Rectal smooth muscle tissue (tissue), 1 donor: ENCODE results near the gene TFG.

Experiments used
- H3K27ac ChIP-seq: one replicate; pipeline ENCODE4 v1.7.0; 2013; ENCODE audit warnings: low read depth, low read length, inconsistent platforms
- H3K27me3 ChIP-seq: one replicate; pipeline ENCODE4 v1.7.0; 2013; ENCODE audit warnings: low read length; ENCODE audit not compliant: control insufficient read depth, insufficient read depth
- H3K36me3 ChIP-seq: one replicate; pipeline ENCODE4 v1.7.0; 2013; ENCODE audit warnings: low read length; ENCODE audit not compliant: control insufficient read depth, insufficient read depth
- H3K4me1 ChIP-seq: one replicate; pipeline ENCODE4 v1.7.0; 2013; ENCODE audit warnings: low read length; ENCODE audit not compliant: control insufficient read depth, insufficient read depth
- H3K4me3 ChIP-seq: one replicate; pipeline ENCODE4 v1.7.0; 2013; ENCODE audit warnings: low read length
- H3K9ac ChIP-seq: one replicate; pipeline ENCODE4 v1.7.0; 2013; ENCODE audit warnings: low read length

TFG gene

GRCh38 chr3:100695696-100696095 lies 13.6 kb upstream of the TFG start:
- Histone ChIP-seq H3K4me3 (no peak overlapping the region), H3K9ac (no peak overlapping the region), H3K36me3 (no peaks in the 10 kb centered on the region), H3K27ac (no peak overlapping the region), H3K4me1 (no peaks in the 10 kb centered on the region), H3K27me3 (no peaks in the 10 kb centered on the region)

GRCh38 chr3:100696161-100696560 lies 13.1 kb upstream of the TFG start:
- Histone ChIP-seq H3K4me3 (no peak overlapping the region), H3K36me3 (no peaks in the 10 kb centered on the region), H3K27me3 (no peaks in the 10 kb centered on the region), H3K4me1 (no peaks in the 10 kb centered on the region), H3K9ac (no peak overlapping the region), H3K27ac (no peak overlapping the region)

- no peak overlapping the region for H3K9ac ChIP-seq
- no peak overlapping the region for H3K4me3 ChIP-seq
- H3K4me1 ChIP-seq, result no peaks in the 10 kb centered on the region
- no peaks in the 10 kb centered on the region for H3K36me3 ChIP-seq
- no peak overlapping the region for H3K27ac ChIP-seq
- H3K27me3 ChIP-seq, result no peaks in the 10 kb centered on the region
Measured at GRCh38 chr3:100697172-100697571, 12.1 kb upstream of the TFG start.

DNA sequence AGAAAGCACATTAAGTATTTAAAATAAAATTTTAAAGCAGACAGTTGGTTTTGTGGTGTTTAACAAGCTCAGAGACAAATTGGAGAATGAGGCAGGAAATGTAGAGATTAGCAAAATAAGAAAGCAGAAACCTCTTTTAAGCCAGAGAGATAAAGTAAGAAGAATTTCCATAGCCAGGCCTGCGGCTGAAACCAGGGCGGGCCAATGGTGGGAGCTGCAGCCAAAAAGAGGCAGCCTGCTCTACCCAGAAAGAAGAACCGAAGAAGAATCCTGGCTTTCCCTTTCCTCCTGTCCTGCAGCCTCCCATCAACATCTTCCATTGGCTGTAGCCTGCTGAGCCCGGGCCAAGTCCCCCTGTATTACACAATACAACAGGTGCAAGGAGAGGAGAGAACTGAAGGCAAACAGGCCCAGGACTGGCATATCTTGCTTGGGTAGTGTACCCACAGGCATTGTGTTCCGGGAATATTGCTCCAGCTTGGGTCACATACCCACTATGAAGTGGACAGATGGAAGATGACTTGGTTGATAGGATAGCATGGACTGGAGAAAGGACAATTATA lies 11.5 kb upstream of the TFG start:
- H3K27me3 ChIP-seq, result no peaks in the 10 kb centered on the region
- no peak overlapping the region for H3K27ac ChIP-seq
- no peaks in the 10 kb centered on the region for H3K4me1 ChIP-seq
- H3K9ac ChIP-seq, result no peak overlapping the region
- H3K36me3 ChIP-seq, result no peaks in the 10 kb centered on the region
- H3K4me3 ChIP-seq, result no peak overlapping the region

DNA sequence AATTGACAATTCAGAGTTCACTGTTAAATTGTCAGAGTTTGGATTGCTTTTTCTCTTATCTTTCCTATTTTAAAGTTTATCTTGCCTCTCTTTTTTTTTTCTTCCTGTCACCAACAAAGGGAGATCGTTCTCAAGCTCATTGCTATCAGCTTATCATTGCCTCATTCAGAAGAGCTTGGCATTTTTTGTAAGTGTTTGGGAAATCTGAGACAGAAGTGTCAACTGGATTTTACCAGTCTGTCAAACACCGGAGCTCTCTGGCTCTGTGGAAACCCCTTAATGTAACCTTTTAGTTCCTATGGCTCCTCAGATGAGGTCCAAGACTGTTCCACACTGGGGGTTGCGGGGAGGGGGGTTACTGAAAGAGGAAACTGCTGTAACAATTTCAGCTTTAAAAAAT lies 10.6 kb upstream of the TFG start:
- Histone ChIP-seq H3K4me3 (no peak overlapping the region), H3K9ac (no peak overlapping the region), H3K36me3 (no peaks in the 10 kb centered on the region), H3K4me1 (no peaks in the 10 kb centered on the region), H3K27ac (no peak overlapping the region), H3K27me3 (no peaks in the 10 kb centered on the region)

DNA sequence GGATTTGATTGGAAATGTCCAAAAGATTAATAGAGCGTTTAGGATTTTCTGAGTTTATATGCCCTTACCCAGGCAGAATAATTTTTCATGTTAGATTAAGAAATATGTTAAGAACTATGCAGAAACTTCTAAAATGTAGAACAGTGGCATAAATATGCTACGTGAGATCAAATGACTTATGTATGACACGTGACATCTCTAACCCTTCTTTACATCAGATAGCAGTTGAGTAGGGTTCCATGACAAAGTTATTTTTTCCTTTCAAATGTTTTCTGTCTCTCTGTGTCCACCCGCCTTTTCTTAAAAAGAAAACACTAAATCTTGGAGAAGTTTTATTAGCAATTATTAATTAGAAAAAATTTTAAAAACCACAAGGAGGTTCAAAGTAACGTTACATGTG lies 8.6 kb upstream of the TFG start:
- no peaks in the 10 kb centered on the region for H3K27me3 ChIP-seq
- H3K4me1 ChIP-seq, result no peaks in the 10 kb centered on the region
- no peak overlapping the region for H3K27ac ChIP-seq
- H3K9ac ChIP-seq, result no peak overlapping the region
- H3K4me3 ChIP-seq, result no peak overlapping the region
- no peaks in the 10 kb centered on the region for H3K36me3 ChIP-seq

DNA sequence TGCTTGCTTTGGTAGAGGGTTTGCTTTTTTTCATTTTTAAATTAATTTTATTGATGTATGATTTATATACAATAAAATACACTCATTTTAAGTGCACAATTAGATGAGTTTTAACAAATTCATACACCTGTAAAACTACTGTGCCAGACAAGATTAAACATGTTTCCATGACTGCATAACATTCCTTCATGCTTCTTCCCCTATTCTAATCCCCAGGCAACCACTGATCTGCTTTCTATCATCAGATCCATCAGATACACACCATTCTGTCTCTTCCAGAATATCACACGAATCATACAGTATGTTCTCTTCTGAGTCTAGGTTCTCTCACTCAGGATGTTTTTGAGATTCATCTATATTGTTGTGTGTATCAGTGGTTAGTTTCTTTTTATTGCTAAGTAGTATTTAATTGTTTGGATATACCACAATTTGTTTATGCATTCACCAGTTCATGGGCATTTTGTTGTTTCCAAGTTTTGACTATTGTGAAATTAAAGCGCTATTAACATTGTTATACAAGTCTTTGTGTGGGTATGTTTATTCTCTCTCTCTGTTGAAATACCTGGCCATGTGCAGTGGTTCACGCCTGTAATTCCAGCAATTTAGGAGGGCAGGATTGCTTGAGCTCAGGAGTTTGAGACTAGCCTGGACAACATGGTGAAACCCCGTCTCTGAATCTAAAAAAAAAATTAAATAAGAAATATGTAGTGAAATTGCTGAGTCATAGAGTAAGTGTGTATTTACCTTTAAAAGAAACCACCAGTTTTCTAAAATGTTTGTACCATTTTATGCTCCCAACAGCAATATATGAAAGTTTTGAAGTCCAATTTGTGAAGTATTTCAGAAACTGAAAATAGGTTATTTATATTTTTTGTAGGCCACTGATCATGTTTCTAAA lies 7.0 kb upstream of the TFG start:
- no peaks in the 10 kb centered on the region for H3K4me1 ChIP-seq
- no peak overlapping the region for H3K27ac ChIP-seq
- no peaks in the 10 kb centered on the region for H3K27me3 ChIP-seq
- H3K9ac ChIP-seq, result no peak overlapping the region
- H3K36me3 ChIP-seq, result no peaks in the 10 kb centered on the region
- H3K4me3 ChIP-seq, result no peak overlapping the region

GRCh38 chr3:100702980-100703345 lies 6.3 kb upstream of the TFG start:
- no peak overlapping the region for H3K9ac ChIP-seq
- H3K4me3 ChIP-seq, result no peak overlapping the region
- H3K27ac ChIP-seq, result no peak overlapping the region
- no peaks in the 10 kb centered on the region for H3K36me3 ChIP-seq
- H3K4me1 ChIP-seq, result no peaks in the 10 kb centered on the region
- H3K27me3 ChIP-seq, result no peaks in the 10 kb centered on the region

GRCh38 chr3:100703865-100704264 lies 5.4 kb upstream of the TFG start:
- Histone ChIP-seq H3K9ac (no peak overlapping the region), H3K4me1 (no peaks in the 10 kb centered on the region), H3K27ac (no peak overlapping the region), H3K27me3 (no peaks in the 10 kb centered on the region), H3K4me3 (no peak overlapping the region), H3K36me3 (no peaks in the 10 kb centered on the region)

- H3K36me3 ChIP-seq, result no peaks in the 10 kb centered on the region
- no peak overlapping the region for H3K27ac ChIP-seq
- no peaks in the 10 kb centered on the region for H3K27me3 ChIP-seq
Measured at GRCh38 chr3:100706365-100706764, 2.9 kb upstream of the TFG start.

DNA sequence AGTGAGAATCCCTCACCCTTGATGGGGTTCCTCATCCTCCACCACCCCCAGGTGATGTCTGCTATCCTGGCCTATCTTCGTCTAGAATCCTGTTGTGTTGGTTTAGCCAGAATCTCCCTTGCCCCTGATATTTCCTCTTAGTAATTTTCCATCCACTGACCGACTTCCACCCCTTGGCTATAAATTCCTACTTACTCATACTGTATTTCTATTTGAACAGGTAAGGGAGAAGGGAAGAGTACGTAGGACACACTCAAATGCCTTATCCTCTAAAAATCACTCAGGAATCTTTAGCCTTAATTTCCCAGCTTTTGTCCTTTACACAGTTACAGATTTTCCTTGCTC lies 678 bp upstream of the TFG start:
- H3K36me3 ChIP-seq, result no peaks in the 10 kb centered on the region
- H3K4me3 ChIP-seq, result peak overlapping the region; percentile 68
- no peak overlapping the region for H3K9ac ChIP-seq

More at GRCh38 chr3:100706365-100706764, 2.9 kb upstream of the TFG start:
- peaks cover 3% of the 10 kb centered on the region for H3K4me1 ChIP-seq
- no peak overlapping the region for H3K4me3 ChIP-seq
- no peak overlapping the region for H3K9ac ChIP-seq

GRCh38 chr3:100709842-100710260 lies 557 bp downstream of the TFG start:
- Histone ChIP-seq H3K36me3 (no peaks in the 10 kb centered on the region), H3K27me3 (no peaks in the 10 kb centered on the region), H3K4me1 (peaks cover 3% of the 10 kb centered on the region), H3K9ac (peak overlapping the region; percentile 28), H3K27ac (peak overlapping the region; percentile 95), H3K4me3 (peak overlapping the region; percentile 79)

More for the DNA sequence above, 678 bp upstream of the TFG start:
- Histone ChIP-seq H3K4me1 (peaks cover 3% of the 10 kb centered on the region), H3K27me3 (no peaks in the 10 kb centered on the region), H3K27ac (peak overlapping the region; percentile 95)
